ENCODE measurements around the gene PF4V1.

PF4V1 gene

GRCh38 chr4:73860917-73861316 lies 7.8 kb downstream of the PF4V1 start:
- TF ChIP-seq EZH2phosphoT487 (IDR thresholded peaks at IDR 0.05; ENCODE audit: low read depth): no peak
- TF ChIP-seq CTCF (IDR thresholded peaks at IDR 0.05; ENCODE audit: low read depth, low read length): no peak

GRCh38 chr4:73862322-73862721 lies 9.2 kb downstream of the PF4V1 start:
- Histone ChIP-seq H3K4me2 (ENCODE audit: low read length) (no peak overlapping the region), H3K27ac (ENCODE audit: low read length) (no peak overlapping the region), H3K9ac (ENCODE audit: low read length) (no peak overlapping the region), H4K20me1 (ENCODE audit: insufficient read depth, low read length) (no peaks in the 10 kb centered on the region), H3K9me3 (ENCODE audit: insufficient read depth, low read length) (no peaks in the 10 kb centered on the region), H3K36me3 (replicated peaks; ENCODE audit: low read depth, low read length) (no peaks in the 10 kb centered on the region), H3K79me2 (ENCODE audit: low read length) (no peaks in the 10 kb centered on the region), H2AFZ (ENCODE audit: low read depth, low read length) (no peak overlapping the region), H3K4me1 (ENCODE audit: low read length) (no peaks in the 10 kb centered on the region), H3K27me3 (ENCODE audit: low read depth, low read length) (peaks cover 5% of the 10 kb centered on the region; the same call in 1 of the 2 replicates), H3K4me3 (ENCODE audit: low read length) (no peak overlapping the region)
- TF ChIP-seq CTCF (IDR thresholded peaks at IDR 0.05; ENCODE audit: low read depth, low read length) (no peak), EZH2phosphoT487 (IDR thresholded peaks at IDR 0.05; ENCODE audit: low read depth) (no peak)

More at GRCh38 chr4:73860917-73861316, 7.8 kb downstream of the PF4V1 start:
- Histone ChIP-seq H3K79me2 (ENCODE audit: low read length) (no peaks in the 10 kb centered on the region), H3K36me3 (replicated peaks; ENCODE audit: low read depth, low read length) (no peaks in the 10 kb centered on the region), H3K9ac (ENCODE audit: low read length) (no peak overlapping the region), H2AFZ (ENCODE audit: low read depth, low read length) (no peak overlapping the region), H4K20me1 (ENCODE audit: insufficient read depth, low read length) (no peaks in the 10 kb centered on the region), H3K9me3 (ENCODE audit: insufficient read depth, low read length) (no peaks in the 10 kb centered on the region), H3K27me3 (ENCODE audit: low read depth, low read length) (no peaks in the 10 kb centered on the region; the same call in 1 of the 2 replicates), H3K4me1 (ENCODE audit: low read length) (no peaks in the 10 kb centered on the region), H3K27ac (ENCODE audit: low read length) (no peak overlapping the region), H3K4me3 (ENCODE audit: low read length) (no peak overlapping the region), H3K4me2 (ENCODE audit: low read length) (no peak overlapping the region)

GRCh38 chr4:73864365-73864764 lies 11.3 kb downstream of the PF4V1 start:
- no peaks in the 10 kb centered on the region for H4K20me1 ChIP-seq (ENCODE audit: insufficient read depth, low read length)
- H3K9ac ChIP-seq (ENCODE audit: low read length): no peak overlapping the region
- no peak overlapping the region for H3K4me2 ChIP-seq (ENCODE audit: low read length)
- no peaks in the 10 kb centered on the region for H3K79me2 ChIP-seq (ENCODE audit: low read length)
- peaks cover 5% of the 10 kb centered on the region; the same call in 1 of the 2 replicates for H3K27me3 ChIP-seq (ENCODE audit: low read depth, low read length)
- H3K27ac ChIP-seq (ENCODE audit: low read length): no peak overlapping the region
- H3K36me3 ChIP-seq (replicated peaks; ENCODE audit: low read depth, low read length): no peaks in the 10 kb centered on the region
- no peaks in the 10 kb centered on the region for H3K9me3 ChIP-seq (ENCODE audit: insufficient read depth, low read length)
- TF ChIP-seq EZH2phosphoT487 (IDR thresholded peaks at IDR 0.05; ENCODE audit: low read depth): no peak
- TF ChIP-seq CTCF (IDR thresholded peaks at IDR 0.05; ENCODE audit: low read depth, low read length): peak; percentile 56
- no peaks in the 10 kb centered on the region for H3K4me1 ChIP-seq (ENCODE audit: low read length)
- H3K4me3 ChIP-seq (ENCODE audit: low read length): no peak overlapping the region
- no peak overlapping the region for H2AFZ ChIP-seq (ENCODE audit: low read depth, low read length)

DNA sequence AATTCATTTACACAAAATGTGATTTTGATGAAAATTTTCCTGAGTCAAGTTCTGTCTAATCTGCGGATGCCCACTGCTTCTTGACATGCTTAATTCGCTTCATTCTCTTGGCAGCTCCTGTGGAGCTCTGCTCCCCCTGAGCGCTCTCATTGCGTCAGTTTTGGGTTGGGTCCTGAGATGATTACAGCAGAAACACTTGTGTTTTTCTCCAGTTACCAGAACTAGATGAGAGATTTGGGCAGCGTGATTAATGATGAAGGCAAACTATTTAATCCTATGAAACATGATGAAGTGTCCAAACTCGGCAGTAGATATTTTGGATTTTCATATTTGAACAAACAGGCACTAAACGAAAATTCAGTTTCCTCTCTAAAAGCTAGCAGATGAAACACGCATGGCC lies 11.9 kb downstream of the PF4V1 start:
- H3K9ac ChIP-seq (ENCODE audit: low read length): no peak overlapping the region
- H3K27ac ChIP-seq (ENCODE audit: low read length): no peak overlapping the region
- H2AFZ ChIP-seq (ENCODE audit: low read depth, low read length): no peak overlapping the region
- no peaks in the 10 kb centered on the region for H3K36me3 ChIP-seq (replicated peaks; ENCODE audit: low read depth, low read length)
- H3K9me3 ChIP-seq (ENCODE audit: insufficient read depth, low read length): no peaks in the 10 kb centered on the region
- H3K4me1 ChIP-seq (ENCODE audit: low read length): no peaks in the 10 kb centered on the region
- H4K20me1 ChIP-seq (ENCODE audit: insufficient read depth, low read length): no peaks in the 10 kb centered on the region
- peaks cover 5% of the 10 kb centered on the region; the same call in 1 of the 2 replicates for H3K27me3 ChIP-seq (ENCODE audit: low read depth, low read length)
- H3K4me3 ChIP-seq (ENCODE audit: low read length): no peak overlapping the region
- TF ChIP-seq CTCF (IDR thresholded peaks at IDR 0.05; ENCODE audit: low read depth, low read length): no peak
- TF ChIP-seq EZH2phosphoT487 (IDR thresholded peaks at IDR 0.05; ENCODE audit: low read depth): no peak
- H3K79me2 ChIP-seq (ENCODE audit: low read length): no peaks in the 10 kb centered on the region
- H3K4me2 ChIP-seq (ENCODE audit: low read length): no peak overlapping the region
